Prostate gland (tissue), 2 donors: ENCODE results near the gene CCDC107.

Experiments
- POLR2A ChIP-seq: fragments of 450-650 bp; IDR thresholded peaks from one replicate; pipeline ENCODE4 v1.6.1; 2016; ENCODE audit warnings: antibody characterized with exemption, mild to moderate bottlenecking
- TF ChIP-seq, protein P1 (sequence below), 4 experiments: fragments of 200-600 bp in 2 of 4; fragments of 450-650 bp in 2 of 4; sonication (generic) in 2 of 4; IDR thresholded peaks; 1 replicate in 3 of 4; 2 replicates in 1 of 4; pipeline ENCODE4 v1.5.1; 2016 to 2019; ENCODE audit warnings: antibody characterized with exemption in 4 of 4, mild to moderate bottlenecking in 2 of 4, moderate library complexity in 2 of 4

DNA sequence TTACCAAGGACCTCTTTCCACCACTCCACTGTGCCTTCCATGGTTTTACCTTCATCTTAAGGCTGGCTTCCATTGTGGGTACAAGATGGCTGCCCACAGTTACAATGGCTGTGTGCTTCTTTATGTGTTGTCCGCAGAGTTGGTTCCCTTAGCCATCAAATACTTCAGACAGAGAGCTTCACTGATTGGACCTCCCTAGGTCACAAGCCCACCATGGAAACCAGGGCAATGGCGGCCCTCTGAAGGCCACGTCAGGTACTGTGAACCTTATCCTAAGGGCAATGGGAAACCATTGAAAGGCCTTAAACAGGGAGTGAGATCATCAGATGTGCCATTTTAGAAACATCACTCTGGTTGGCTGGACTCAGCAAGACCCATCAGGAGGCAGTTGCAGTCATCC is 9.8 kb downstream of the CCDC107 start:
- TF ChIP-seq, protein P1, sequence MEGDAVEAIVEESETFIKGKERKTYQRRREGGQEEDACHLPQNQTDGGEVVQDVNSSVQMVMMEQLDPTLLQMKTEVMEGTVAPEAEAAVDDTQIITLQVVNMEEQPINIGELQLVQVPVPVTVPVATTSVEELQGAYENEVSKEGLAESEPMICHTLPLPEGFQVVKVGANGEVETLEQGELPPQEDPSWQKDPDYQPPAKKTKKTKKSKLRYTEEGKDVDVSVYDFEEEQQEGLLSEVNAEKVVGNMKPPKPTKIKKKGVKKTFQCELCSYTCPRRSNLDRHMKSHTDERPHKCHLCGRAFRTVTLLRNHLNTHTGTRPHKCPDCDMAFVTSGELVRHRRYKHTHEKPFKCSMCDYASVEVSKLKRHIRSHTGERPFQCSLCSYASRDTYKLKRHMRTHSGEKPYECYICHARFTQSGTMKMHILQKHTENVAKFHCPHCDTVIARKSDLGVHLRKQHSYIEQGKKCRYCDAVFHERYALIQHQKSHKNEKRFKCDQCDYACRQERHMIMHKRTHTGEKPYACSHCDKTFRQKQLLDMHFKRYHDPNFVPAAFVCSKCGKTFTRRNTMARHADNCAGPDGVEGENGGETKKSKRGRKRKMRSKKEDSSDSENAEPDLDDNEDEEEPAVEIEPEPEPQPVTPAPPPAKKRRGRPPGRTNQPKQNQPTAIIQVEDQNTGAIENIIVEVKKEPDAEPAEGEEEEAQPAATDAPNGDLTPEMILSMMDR (IDR thresholded peaks at IDR 0.05): no peak
- TF ChIP-seq POLR2A: no peak
